ENCODE results near the gene LPP.

GRCh38 chr3:188674595-188674994 lies 520.6 kb downstream of the LPP start:
- TF ChIP-seq CTCF (IDR thresholded peaks at IDR 0.05) (no peak), POLR2A (IDR thresholded peaks at IDR 0.05) (no peak), EP300 (IDR thresholded peaks at IDR 0.05) (no peak)
